ENCODE results near the gene AURKAIP1. TPM values are rescaled to one million over a fixed set of nuclear protein-coding genes. Genes with fewer than 3 reads are reported as not detected.
A peak's percentile ranks its signal among the peaks of the same experiment; 100 is the strongest.
"Not testable (repeated sequence)": the region's sequence is repeated elsewhere in the genome, so short reads cannot be mapped to it uniquely, and the experiment has no call there.

Gene AURKAIP1
- total and polyA plus RNA-seq, 2 donors (not counting 1 experiment from before 2014, with no cell fraction given), result 42.2 to 85.2 TPM

GRCh38 chr1:1411626-1412025, 36.6 kb upstream of the AURKAIP1 start:
- no peak overlapping the region for H3K4me2 ChIP-seq (ENCODE audit: extremely low read depth, insufficient read depth, low read length)
- H3K9me3 ChIP-seq (ENCODE audit: control insufficient read depth, insufficient read depth, low read depth, low read length), result no peaks in the 10 kb centered on the region
- no peak overlapping the region for H3K9ac ChIP-seq (ENCODE audit: insufficient read depth, low read length)
- DNase-seq (ENCODE audit: low read depth in 2 of 2), result no peak
- H3K27ac ChIP-seq (ENCODE audit: insufficient read depth, low read length), result no peak overlapping the region
- H3K36me3 ChIP-seq (ENCODE audit: control insufficient read depth, insufficient read depth, low read length), result no peaks in the 10 kb centered on the region
- no peaks in the 10 kb centered on the region for H3K4me1 ChIP-seq (ENCODE audit: control insufficient read depth, extremely low read depth, insufficient read depth, low read length)
- H3K27me3 ChIP-seq (ENCODE audit: control insufficient read depth, insufficient read depth, low read length), result no peaks in the 10 kb centered on the region
- peaks cover 28% of the 10 kb centered on the region for H3K79me2 ChIP-seq (ENCODE audit: control insufficient read depth, insufficient read depth, low read length)
- H2AFZ ChIP-seq (ENCODE audit: low read length), result no peak overlapping the region
- no peak for TF ChIP-seq CTCF (conservative IDR thresholded peaks at IDR 0.05 in 1 of 2, IDR thresholded peaks at IDR 0.05 in 1 of 2; ENCODE audit: low read depth in 1 of 2, low read length in 2 of 2)
- no peak for TF ChIP-seq EZH2 (IDR thresholded peaks at IDR 0.05; ENCODE audit: low read length, missing control alignments)
- H4K20me1 ChIP-seq (ENCODE audit: control insufficient read depth, extremely low read depth, insufficient read depth, low read length), result no peaks in the 10 kb centered on the region
- no peak overlapping the region for H3K4me3 ChIP-seq (replicated peaks in 1 of 4; ENCODE audit: control extremely low read depth in 1 of 4, insufficient read depth in 1 of 4, low read depth in 3 of 4, low read length in 4 of 4)

GRCh38 chr1:1410238-1410637, 35.2 kb upstream of the AURKAIP1 start:
- H4K20me1 ChIP-seq (ENCODE audit: control insufficient read depth, extremely low read depth, insufficient read depth, low read length); H3K4me3 ChIP-seq (replicated peaks in 1 of 4; ENCODE audit: control extremely low read depth in 1 of 4, insufficient read depth in 1 of 4, low read depth in 3 of 4, low read length in 4 of 4); H3K4me1 ChIP-seq (ENCODE audit: control insufficient read depth, extremely low read depth, insufficient read depth, low read length); H3K27me3 ChIP-seq (ENCODE audit: control insufficient read depth, insufficient read depth, low read length); H3K9me3 ChIP-seq (ENCODE audit: control insufficient read depth, insufficient read depth, low read depth, low read length); H3K4me2 ChIP-seq (ENCODE audit: extremely low read depth, insufficient read depth, low read length); DNase-seq (ENCODE audit: low read depth in 2 of 2); H2AFZ ChIP-seq (ENCODE audit: low read length); H3K27ac ChIP-seq (ENCODE audit: insufficient read depth, low read length); H3K36me3 ChIP-seq (ENCODE audit: control insufficient read depth, insufficient read depth, low read length); H3K9ac ChIP-seq (ENCODE audit: insufficient read depth, low read length): not testable (repeated sequence)
- peaks cover 41% of the 10 kb centered on the region for H3K79me2 ChIP-seq (ENCODE audit: control insufficient read depth, insufficient read depth, low read length)

GRCh38 chr1:1407636-1408318, 32.8 kb upstream of the AURKAIP1 start:
- Histone ChIP-seq H3K4me1 (ENCODE audit: control insufficient read depth, extremely low read depth, insufficient read depth, low read length) (peaks cover 3% of the 10 kb centered on the region), H2AFZ (ENCODE audit: low read length) (no peak overlapping the region), H3K9me3 (ENCODE audit: control insufficient read depth, insufficient read depth, low read depth, low read length) (no peaks in the 10 kb centered on the region), H3K4me3 (replicated peaks in 1 of 4; ENCODE audit: control extremely low read depth in 1 of 4, insufficient read depth in 1 of 4, low read depth in 3 of 4, low read length in 4 of 4) (peak overlapping the region; percentile 82 to 94 (median 92)), H3K36me3 (ENCODE audit: control insufficient read depth, insufficient read depth, low read length) (peaks cover 11% of the 10 kb centered on the region), H3K9ac (ENCODE audit: insufficient read depth, low read length) (peak overlapping the region; percentile 95), H4K20me1 (ENCODE audit: control insufficient read depth, extremely low read depth, insufficient read depth, low read length) (no peaks in the 10 kb centered on the region), H3K27ac (ENCODE audit: insufficient read depth, low read length) (peak overlapping the region; percentile 73), H3K27me3 (ENCODE audit: control insufficient read depth, insufficient read depth, low read length) (no peaks in the 10 kb centered on the region), H3K79me2 (ENCODE audit: control insufficient read depth, insufficient read depth, low read length) (peaks cover 52% of the 10 kb centered on the region), H3K4me2 (ENCODE audit: extremely low read depth, insufficient read depth, low read length) (peak overlapping the region; percentile 81)
- TF ChIP-seq CTCF (conservative IDR thresholded peaks at IDR 0.05 in 1 of 2, IDR thresholded peaks at IDR 0.05 in 1 of 2; ENCODE audit: low read depth in 1 of 2, low read length in 2 of 2) (no peak), EZH2 (IDR thresholded peaks at IDR 0.05; ENCODE audit: low read length, missing control alignments) (no peak)
- peak; percentile 37 to 51 for DNase-seq (ENCODE audit: low read depth in 2 of 2)
